HG03060 (cell line): ENCODE measurements around the gene ERBB2.
"Not testable (repeated sequence)": the region's sequence is repeated elsewhere in the genome, so short reads cannot be mapped to it uniquely, and the experiment has no call there.

Experiments used
- ATAC-seq: cut with Tn5 transposase; IDR thresholded peaks from one replicate; pipeline ENCODE4 v1.9.1; 2021; ENCODE audit warnings: low read depth, moderate number of reproducible peaks; ENCODE audit not compliant: unreplicated experiment

ERBB2 gene

GRCh38 chr17:39701012-39701783 is 1.3 kb downstream of the ERBB2 start:
- no peak for ATAC-seq

- ATAC-seq: no peak
Measured at GRCh38 chr17:39701784-39702422, 2.0 kb downstream of the ERBB2 start.

GRCh38 chr17:39702901-39703893 is 3.3 kb downstream of the ERBB2 start:
- no peak for ATAC-seq

- no peak for ATAC-seq
Measured at GRCh38 chr17:39703913-39704312, 4.0 kb downstream of the ERBB2 start.

- ATAC-seq: no peak
Measured at GRCh38 chr17:39704821-39705551, 5.1 kb downstream of the ERBB2 start.

- no peak for ATAC-seq
Measured at GRCh38 chr17:39705786-39706348, 6.0 kb downstream of the ERBB2 start.

- no peak for ATAC-seq
Measured at GRCh38 chr17:39706383-39706782, 6.5 kb downstream of the ERBB2 start.

GRCh38 chr17:39706921-39707337 is 7.1 kb downstream of the ERBB2 start:
- ATAC-seq: no peak

- ATAC-seq: no peak
Measured at GRCh38 chr17:39709319-39709997, 9.6 kb downstream of the ERBB2 start.

- ATAC-seq: no peak
Measured at GRCh38 chr17:39709998-39710964, 10.4 kb downstream of the ERBB2 start.

GRCh38 chr17:39711071-39711470 is 11.2 kb downstream of the ERBB2 start:
- not testable (repeated sequence) for ATAC-seq

- no peak for ATAC-seq
Measured at GRCh38 chr17:39711851-39712250, 12.0 kb downstream of the ERBB2 start.

- no peak for ATAC-seq
Measured at GRCh38 chr17:39714234-39714633, 14.4 kb downstream of the ERBB2 start.

GRCh38 chr17:39715375-39716072 is 15.7 kb downstream of the ERBB2 start:
- no peak for ATAC-seq

GRCh38 chr17:39716073-39716818 is 16.4 kb downstream of the ERBB2 start:
- no peak for ATAC-seq

GRCh38 chr17:39716879-39717536 is 17.1 kb downstream of the ERBB2 start:
- no peak for ATAC-seq
